GM12801 (cell line): ENCODE measurements around the gene REL.

Source experiments
- CTCF ChIP-seq: IDR thresholded peaks from one replicate; pipeline ENCODE4 v1.5.1; 2011; ENCODE audit warnings: control low read depth; ENCODE audit not compliant: insufficient read length; ENCODE audit errors: extremely low read depth

REL gene

GRCh38 chr2:60881047-60881932, at the start of gene REL:
Gene REL, plus strand, starts transcription at chr2:60881574. Its CDS starts 267 bp downstream, at chr2:60881841.
- TF ChIP-seq CTCF = no peak

GRCh38 chr2:60831921-60832320, 49.5 kb upstream of the REL start:
- no peak for TF ChIP-seq CTCF

DNA sequence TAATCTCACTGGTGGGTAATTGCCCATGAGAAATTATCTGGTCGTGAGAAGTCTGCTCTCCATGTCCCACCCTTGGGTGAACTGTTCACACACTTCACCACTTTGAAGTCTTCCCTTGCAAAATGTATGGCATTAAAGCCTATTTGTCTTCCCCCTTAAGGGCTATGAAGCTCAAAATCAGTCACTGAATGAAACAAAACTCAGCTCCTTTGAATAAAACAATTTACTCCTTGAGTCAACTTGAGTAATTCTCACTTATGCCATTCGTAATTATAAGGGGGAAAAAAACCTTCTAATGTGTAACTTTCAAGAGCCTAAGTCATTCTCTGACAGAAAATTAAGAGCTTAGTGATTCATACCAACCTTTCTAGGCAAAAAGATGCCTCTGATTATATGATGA, 48.8 kb upstream of the REL start:
- no peak for TF ChIP-seq CTCF

DNA sequence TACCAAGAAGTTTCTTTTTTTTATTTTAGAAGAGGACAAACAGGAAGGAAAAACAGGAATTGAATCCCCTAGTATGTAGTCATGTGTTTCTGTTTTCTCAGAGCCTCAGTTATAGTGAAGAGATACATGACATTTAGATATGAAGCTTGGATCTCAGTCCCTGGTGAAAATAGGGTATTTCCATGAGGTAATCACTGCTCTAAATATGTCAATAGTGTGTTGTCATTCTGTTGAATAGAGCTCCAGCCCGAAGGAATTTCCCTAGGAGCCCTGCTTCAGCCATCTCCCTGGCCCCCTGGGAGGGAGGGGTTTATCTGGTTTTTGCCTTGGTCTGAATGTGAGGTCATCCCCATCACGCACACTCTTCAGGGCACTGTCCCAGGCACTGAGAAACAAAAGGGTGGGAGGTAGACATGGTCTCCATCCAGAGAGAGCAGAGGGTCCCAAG, 47.1 kb upstream of the REL start:
- TF ChIP-seq CTCF = no peak

DNA sequence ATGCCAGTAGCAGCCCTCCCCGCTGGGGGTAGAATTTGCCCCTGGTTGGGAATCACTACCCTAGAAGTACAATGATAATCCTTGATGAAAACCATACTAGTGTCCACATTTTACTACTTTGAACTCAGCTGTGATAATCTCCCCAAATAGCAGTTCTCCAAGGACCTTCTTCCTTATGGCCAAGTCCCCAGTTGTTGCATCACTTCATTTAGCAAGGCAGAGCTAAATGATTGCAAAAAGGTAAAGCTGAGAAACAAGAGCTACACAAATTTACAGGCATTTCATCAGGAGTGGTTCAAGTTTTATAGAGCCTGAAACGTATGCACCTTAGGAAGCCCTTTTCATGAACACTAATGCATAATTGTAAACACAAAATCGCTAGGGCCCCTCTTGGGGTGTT, 44.9 kb upstream of the REL start:
- TF ChIP-seq CTCF = no peak

DNA sequence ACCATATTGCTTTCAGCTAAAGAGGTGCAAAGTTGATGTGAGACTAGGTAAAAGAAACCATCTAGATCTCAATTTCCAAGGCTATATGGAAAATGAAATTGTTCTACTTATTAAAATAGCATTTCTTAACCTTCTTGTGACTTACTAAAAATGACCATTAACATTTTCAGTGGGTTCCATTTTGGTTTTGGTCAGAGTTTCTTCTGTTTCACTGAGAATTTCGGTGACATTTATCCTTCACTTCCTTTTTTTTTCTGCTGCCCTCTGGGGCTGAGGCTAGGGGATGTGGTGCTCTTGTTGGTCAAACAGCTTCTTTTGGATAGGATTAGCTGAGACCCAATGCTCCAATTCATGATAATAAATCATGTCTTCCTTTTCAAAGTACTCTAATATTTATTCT, 44.3 kb upstream of the REL start:
- no peak for TF ChIP-seq CTCF

DNA sequence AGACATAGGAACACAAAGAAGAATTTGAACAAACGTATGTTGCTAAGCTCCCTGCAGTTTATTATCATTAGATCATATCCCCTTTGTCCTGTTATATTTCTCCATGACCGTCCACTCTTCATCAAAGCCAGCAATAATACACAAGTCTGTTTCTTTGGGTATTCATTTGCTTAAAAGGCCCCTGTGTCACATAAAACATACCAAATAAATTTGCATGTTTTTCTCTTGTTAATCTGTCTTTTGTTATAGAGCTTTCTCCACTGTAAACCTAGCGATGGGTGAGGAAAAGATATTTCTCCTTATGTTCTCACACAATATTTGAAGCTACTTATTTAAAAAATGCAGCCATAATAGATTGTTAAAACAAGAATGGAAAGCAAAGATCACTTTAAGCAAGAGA, 42.9 kb upstream of the REL start:
- TF ChIP-seq CTCF = no peak
